Measurements from ENCODE around the gene C1QTNF2.

C1QTNF2 gene

DNA sequence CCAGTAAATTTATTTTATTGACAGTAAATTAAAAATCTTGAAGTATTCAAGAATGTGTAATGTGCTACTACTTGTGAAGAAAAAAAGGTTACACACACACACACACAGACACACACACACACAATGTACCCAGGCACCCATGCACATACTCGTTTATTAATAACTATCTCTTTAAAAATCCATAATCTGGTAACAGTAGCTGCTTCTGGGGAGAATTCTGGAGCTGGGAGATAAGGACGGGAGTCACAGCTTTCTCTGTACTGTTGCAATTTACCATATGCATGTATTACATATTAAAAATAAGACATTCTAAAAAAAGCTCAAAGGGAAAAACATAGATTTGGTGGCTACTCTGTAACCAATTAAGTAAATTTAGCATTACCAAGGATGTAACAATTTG is 7.9 kb upstream of the C1QTNF2 start:
- TF ChIP-seq, protein P1, sequence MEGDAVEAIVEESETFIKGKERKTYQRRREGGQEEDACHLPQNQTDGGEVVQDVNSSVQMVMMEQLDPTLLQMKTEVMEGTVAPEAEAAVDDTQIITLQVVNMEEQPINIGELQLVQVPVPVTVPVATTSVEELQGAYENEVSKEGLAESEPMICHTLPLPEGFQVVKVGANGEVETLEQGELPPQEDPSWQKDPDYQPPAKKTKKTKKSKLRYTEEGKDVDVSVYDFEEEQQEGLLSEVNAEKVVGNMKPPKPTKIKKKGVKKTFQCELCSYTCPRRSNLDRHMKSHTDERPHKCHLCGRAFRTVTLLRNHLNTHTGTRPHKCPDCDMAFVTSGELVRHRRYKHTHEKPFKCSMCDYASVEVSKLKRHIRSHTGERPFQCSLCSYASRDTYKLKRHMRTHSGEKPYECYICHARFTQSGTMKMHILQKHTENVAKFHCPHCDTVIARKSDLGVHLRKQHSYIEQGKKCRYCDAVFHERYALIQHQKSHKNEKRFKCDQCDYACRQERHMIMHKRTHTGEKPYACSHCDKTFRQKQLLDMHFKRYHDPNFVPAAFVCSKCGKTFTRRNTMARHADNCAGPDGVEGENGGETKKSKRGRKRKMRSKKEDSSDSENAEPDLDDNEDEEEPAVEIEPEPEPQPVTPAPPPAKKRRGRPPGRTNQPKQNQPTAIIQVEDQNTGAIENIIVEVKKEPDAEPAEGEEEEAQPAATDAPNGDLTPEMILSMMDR (IDR thresholded peaks at IDR 0.05; ENCODE audit: insufficient read depth, low read length, missing control alignments) = no peak
- ChIA-PET CTCF (interaction anchor here (1.0 to 2.5 kb wide), 5 partner anchors 10 to 356 kb away, joined by 3 to 17 read pairs (median 4); no protein-coding TSS in a partner anchor), POLR2A (no interaction called here)
- no peak for DNase-seq (ENCODE audit: low read depth, low spot score)
- H3K4me3 ChIP-seq (ENCODE audit: low read depth, low read length) = no peak overlapping the region

DNA sequence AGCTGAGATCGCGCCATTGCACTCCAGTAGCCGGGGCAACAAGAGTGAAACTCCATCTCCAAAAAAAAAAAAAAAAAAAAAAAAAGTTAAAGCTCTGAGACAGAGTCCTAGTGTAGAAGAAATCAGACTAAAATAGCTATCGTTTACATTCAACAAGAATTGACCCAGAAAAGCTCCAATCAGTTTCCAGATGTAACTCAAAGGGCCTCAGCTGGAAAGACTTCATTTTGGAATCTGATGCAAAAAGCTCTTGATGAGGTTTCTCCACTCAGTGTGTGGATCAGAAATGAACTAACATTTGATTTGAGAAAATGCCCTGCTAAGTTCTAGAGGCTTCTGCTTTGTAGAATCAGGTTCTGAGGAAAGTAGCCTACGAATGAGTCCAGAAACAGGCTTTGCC is 7.2 kb upstream of the C1QTNF2 start:
- H3K4me3 ChIP-seq (ENCODE audit: low read depth, low read length) = no peak overlapping the region
- DNase-seq (ENCODE audit: low read depth, low spot score) = no peak
- ChIA-PET CTCF (interaction anchor here (0.6 to 2.0 kb wide), 6 partner anchors 14 to 355 kb away, joined by 3 to 11 read pairs (median 4); no protein-coding TSS in a partner anchor), POLR2A (no interaction called here)
- TF ChIP-seq, protein P1 (IDR thresholded peaks at IDR 0.05; ENCODE audit: insufficient read depth, low read length, missing control alignments) = no peak

DNA sequence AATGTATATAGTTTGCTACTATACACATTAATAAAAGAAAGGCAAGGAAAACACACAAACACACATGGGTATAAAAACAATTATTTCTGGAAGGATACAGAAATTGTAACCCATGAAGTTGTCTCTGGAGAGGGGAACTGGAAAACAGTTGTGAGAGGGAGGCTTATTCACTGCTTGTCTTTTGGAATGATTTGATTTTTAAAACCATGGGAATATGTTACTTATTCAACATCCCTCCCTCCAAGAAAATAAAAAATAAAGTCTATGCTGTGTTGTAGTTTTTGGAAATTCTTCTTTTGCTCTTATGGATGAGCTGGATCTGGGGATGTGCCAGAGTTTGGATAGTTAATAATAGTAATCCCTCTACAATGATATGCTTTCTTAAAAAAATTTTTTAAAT is 6.0 kb upstream of the C1QTNF2 start:
- TF ChIP-seq, protein P1 (IDR thresholded peaks at IDR 0.05; ENCODE audit: insufficient read depth, low read length, missing control alignments) = no peak
- CTCF ChIA-PET = interaction anchor here (1.1 to 2.2 kb wide), 3 partner anchors 13 to 16 kb away, joined by 3 to 11 read pairs (median 6); no protein-coding TSS in a partner anchor
- no peak overlapping the region for H3K4me3 ChIP-seq (ENCODE audit: low read depth, low read length)
- DNase-seq (ENCODE audit: low read depth, low spot score) = no peak
- POLR2A ChIA-PET = no interaction called here

DNA sequence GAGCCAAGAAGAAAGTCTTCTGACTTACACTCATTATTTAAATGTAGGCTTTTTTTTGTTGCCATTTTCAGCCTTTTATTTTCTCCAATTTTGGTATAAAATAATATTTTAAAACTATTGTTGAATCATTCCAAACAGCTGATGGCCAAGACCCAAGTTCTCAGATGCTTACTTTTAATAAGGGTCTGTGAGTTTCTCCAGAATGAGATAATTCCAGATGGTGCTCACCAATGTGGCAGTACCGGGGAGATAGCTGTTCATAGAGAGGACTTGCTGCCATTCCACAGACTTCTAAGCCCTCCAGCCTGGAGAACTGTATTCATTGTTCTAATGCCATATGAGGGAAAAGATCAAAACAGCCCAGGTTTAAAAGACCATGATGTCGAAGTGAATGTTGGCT is 5.3 kb upstream of the C1QTNF2 start:
- CTCF ChIA-PET = interaction anchor here (1.1 to 2.2 kb wide), 3 partner anchors 12 to 16 kb away, joined by 3 to 11 read pairs (median 6); no protein-coding TSS in a partner anchor
- no peak overlapping the region for H3K4me3 ChIP-seq (ENCODE audit: low read depth, low read length)
- TF ChIP-seq, protein P1 (IDR thresholded peaks at IDR 0.05; ENCODE audit: insufficient read depth, low read length, missing control alignments) = no peak
- DNase-seq (ENCODE audit: low read depth, low spot score) = no peak
- POLR2A ChIA-PET = no interaction called here

DNA sequence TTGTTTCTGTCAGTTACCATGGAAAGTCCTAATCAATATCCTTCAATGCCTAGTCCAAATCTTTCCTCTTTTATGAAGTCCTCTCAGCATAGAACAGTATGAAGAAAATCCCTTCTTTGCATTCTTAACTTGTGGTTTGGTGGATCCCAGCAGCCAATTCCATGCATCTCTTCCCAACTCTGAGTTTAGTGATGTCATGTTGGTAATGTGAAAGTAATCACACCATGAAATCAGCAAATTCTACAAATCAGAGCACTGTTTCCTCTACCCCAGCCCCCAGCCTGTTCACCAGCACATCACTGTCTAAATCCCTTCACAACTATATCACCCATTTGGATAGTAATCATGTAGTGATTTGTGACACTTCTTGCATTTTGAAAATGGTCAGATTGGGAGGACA is 4.7 kb upstream of the C1QTNF2 start:
- POLR2A ChIA-PET = no interaction called here
- peak; percentile 28 for DNase-seq (ENCODE audit: low read depth, low spot score)
- no peak overlapping the region for H3K4me3 ChIP-seq (ENCODE audit: low read depth, low read length)
- CTCF ChIA-PET = interaction anchor here (2.2 kb wide), 1 partner anchor 12 kb away, joined by 6 read pairs; no protein-coding TSS in a partner anchor
- TF ChIP-seq, protein P1 (IDR thresholded peaks at IDR 0.05; ENCODE audit: insufficient read depth, low read length, missing control alignments) = no peak

DNA sequence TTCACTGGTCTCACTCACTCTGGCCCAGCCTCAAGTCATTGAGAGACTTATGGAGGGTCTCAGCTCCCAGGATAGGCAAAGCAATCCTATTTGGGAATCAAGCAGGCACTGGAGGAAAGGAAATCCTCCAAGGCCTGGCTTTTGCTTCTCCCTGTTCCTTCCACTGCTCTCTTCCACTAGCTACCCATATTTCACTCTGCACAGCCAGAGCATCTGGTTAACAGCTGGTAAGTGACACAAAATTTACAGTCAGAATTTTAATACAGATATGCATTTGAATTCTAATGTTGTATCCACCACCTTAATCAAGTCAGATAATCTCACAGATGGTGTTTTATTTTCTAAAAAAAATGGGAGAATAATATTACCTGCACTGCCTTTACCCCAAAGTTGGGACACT is 868 bp upstream of the C1QTNF2 start:
- H3K4me3 ChIP-seq (ENCODE audit: low read depth, low read length) = no peak overlapping the region
- no peak for DNase-seq (ENCODE audit: low read depth, low spot score)
- POLR2A ChIA-PET = no interaction called here
- TF ChIP-seq, protein P1 (IDR thresholded peaks at IDR 0.05; ENCODE audit: insufficient read depth, low read length, missing control alignments) = no peak
- CTCF ChIA-PET = interaction anchor here (1.3 to 3.1 kb wide), 4 partner anchors 19 to 350 kb away, joined by 3 to 16 read pairs (median 14); no protein-coding TSS in a partner anchor
